ENCODE measurements around the gene TCF20. TPM values are rescaled to one million over a fixed set of nuclear protein-coding genes. Genes with fewer than 3 reads are reported as not detected.

Gene TCF20
- total RNA-seq = 10 to 100 TPM; 15.8 to 28.3 (median 17.8) TPM
- polyA plus RNA-seq = 1 to 10 TPM; 7.8 to 8.1 TPM

- WGBS, 2 donors = 4 to 15% methylated on average over 26 to 91 of the region's 91 CpGs
- no peaks in the 10 kb centered on the region for H3K36me3 ChIP-seq
- peak; percentile 58 to 75 (median 72) for ATAC-seq
- H3K4me3 ChIP-seq = peak within 1 kb of the TSS; percentile 96 to 99 (median 96)
- intact Hi-C loops (cut with DNase I) = no loop called here
- DNase-seq = peak; percentile 68 to 90 (median 78)
- FAIRE-seq = no peak
- H3K9me3 ChIP-seq = no peaks in the 10 kb centered on the region
- H3K27me3 ChIP-seq = no peaks in the 10 kb centered on the region
- peak within 1 kb of the TSS; percentile 83 to 88 (median 86) for H3K27ac ChIP-seq
- TF ChIP-seq, protein P1, sequence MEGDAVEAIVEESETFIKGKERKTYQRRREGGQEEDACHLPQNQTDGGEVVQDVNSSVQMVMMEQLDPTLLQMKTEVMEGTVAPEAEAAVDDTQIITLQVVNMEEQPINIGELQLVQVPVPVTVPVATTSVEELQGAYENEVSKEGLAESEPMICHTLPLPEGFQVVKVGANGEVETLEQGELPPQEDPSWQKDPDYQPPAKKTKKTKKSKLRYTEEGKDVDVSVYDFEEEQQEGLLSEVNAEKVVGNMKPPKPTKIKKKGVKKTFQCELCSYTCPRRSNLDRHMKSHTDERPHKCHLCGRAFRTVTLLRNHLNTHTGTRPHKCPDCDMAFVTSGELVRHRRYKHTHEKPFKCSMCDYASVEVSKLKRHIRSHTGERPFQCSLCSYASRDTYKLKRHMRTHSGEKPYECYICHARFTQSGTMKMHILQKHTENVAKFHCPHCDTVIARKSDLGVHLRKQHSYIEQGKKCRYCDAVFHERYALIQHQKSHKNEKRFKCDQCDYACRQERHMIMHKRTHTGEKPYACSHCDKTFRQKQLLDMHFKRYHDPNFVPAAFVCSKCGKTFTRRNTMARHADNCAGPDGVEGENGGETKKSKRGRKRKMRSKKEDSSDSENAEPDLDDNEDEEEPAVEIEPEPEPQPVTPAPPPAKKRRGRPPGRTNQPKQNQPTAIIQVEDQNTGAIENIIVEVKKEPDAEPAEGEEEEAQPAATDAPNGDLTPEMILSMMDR (IDR thresholded peaks at IDR 0.05) = no peak
- H3K4me1 ChIP-seq = peaks cover 0 to 15% (median 10%) of the 10 kb centered on the region in 3 donors
Observed at GRCh38 chr22:42270510-42271190, at the start of gene TCF20. Gene TCF20 (minus strand): TSS chr22:42270653. CDS start chr22:42215305, 55,348 bp downstream.

GRCh38 chr22:42319386-42319785, 48.9 kb upstream of the TCF20 start:
- Histone ChIP-seq H3K36me3 (no peaks in the 10 kb centered on the region), H3K27me3 (no peaks in the 10 kb centered on the region), H3K9me3 (no peaks in the 10 kb centered on the region), H3K4me1 (peaks cover 0 to 3% (median 2%) of the 10 kb centered on the region in 3 donors), H3K4me3 (no peak overlapping the region), H3K27ac (no peak overlapping the region)
- WGBS, 2 donors = 82 to 90% methylated on average over 6 of the region's 6 CpGs
- no peak for ATAC-seq
- TF ChIP-seq, protein P1 (IDR thresholded peaks at IDR 0.05) = no peak
- DNase-seq = no peak
- intact Hi-C loops (cut with DNase I) = no loop called here
- no peak for FAIRE-seq

DNA sequence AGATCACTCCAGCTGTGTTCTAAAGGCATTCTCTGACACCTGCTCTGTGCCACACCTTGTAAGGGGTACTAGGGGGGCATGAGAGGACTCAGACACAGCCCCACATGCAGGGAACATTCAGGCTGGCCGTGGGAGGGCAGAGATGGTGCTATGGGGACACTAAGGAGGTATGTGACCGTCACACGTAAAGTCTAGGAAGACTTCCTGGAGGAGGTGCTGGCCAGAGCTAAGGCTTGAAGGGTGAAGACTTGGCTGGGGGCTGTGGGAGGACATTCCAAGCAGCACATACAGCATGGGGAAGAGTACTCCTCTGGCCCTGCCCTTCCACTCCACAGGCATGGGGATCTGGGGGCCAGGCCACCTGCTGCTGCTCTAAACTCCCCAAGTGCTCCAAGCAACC, 48.5 kb upstream of the TCF20 start:
- ATAC-seq (no peak), FAIRE-seq (no peak), DNase-seq (no peak)
- TF ChIP-seq, protein P1 (IDR thresholded peaks at IDR 0.05) = no peak
- Histone ChIP-seq H3K4me1 (peaks cover 0 to 7% (median 6%) of the 10 kb centered on the region in 3 donors), H3K27me3 (no peaks in the 10 kb centered on the region), H3K36me3 (no peaks in the 10 kb centered on the region), H3K27ac (no peak overlapping the region), H3K9me3 (no peaks in the 10 kb centered on the region), H3K4me3 (no peak overlapping the region)
- 76 to 83% methylated on average over 3 of the region's 3 CpGs for WGBS, 2 donors
- intact Hi-C loops (cut with DNase I) = no loop called here

GRCh38 chr22:42317691-42318547, 47.5 kb upstream of the TCF20 start:
- TF ChIP-seq, protein P1 (IDR thresholded peaks at IDR 0.05) = no peak
- Histone ChIP-seq H3K27ac (no peak overlapping the region), H3K4me1 (peaks cover 0 to 8% (median 6%) of the 10 kb centered on the region in 3 donors), H3K27me3 (no peaks in the 10 kb centered on the region), H3K9me3 (no peaks in the 10 kb centered on the region), H3K4me3 (no peak overlapping the region), H3K36me3 (no peaks in the 10 kb centered on the region)
- intact Hi-C loops (cut with DNase I) = no loop called here
- WGBS, 2 donors = 74 to 76% methylated on average over 25 of the region's 25 CpGs
- DNase-seq (no peak), FAIRE-seq (no peak), ATAC-seq (peak in 2 of 4 donors; percentile 12 to 22)

Data from pancreas (tissue), 10 donors.